Activated T-cell treated with anti-CD3 and anti-CD28 coated beads, Interleukin-2, amount 50 U/mL, for 1 hour (primary cell): Measurements from ENCODE around the gene CHMP6.

ENCODE experiments used
- DNase-seq: peaks from one replicate; pipeline ENCODE4 v3.0.0-alpha.2; 2020

CHMP6 gene

GRCh38 chr17:80971704-80972304 lies 19.8 kb upstream of the CHMP6 start:
- no peak for DNase-seq

GRCh38 chr17:80976701-80977100 lies 14.9 kb upstream of the CHMP6 start:
- DNase-seq, result no peak

- DNase-seq, result no peak
Measured at GRCh38 chr17:80977172-80977571, 14.5 kb upstream of the CHMP6 start.

GRCh38 chr17:80978499-80979497 lies 12.8 kb upstream of the CHMP6 start:
- DNase-seq, result no peak

GRCh38 chr17:80979547-80980378 lies 11.9 kb upstream of the CHMP6 start:
- no peak for DNase-seq

GRCh38 chr17:80980397-80981061 lies 11.1 kb upstream of the CHMP6 start:
- no peak for DNase-seq

GRCh38 chr17:80981062-80981902 lies 10.4 kb upstream of the CHMP6 start:
- peak; percentile 67 for DNase-seq

- no peak for DNase-seq
Measured at GRCh38 chr17:80981929-80982425, 9.7 kb upstream of the CHMP6 start.

GRCh38 chr17:80982426-80982974 lies 9.1 kb upstream of the CHMP6 start:
- DNase-seq, result no peak

- no peak for DNase-seq
Measured at GRCh38 chr17:80983545-80983944, 8.1 kb upstream of the CHMP6 start.

GRCh38 chr17:80984749-80985148 lies 6.9 kb upstream of the CHMP6 start:
- no peak for DNase-seq

- no peak for DNase-seq
Measured at GRCh38 chr17:80986046-80986445, 5.6 kb upstream of the CHMP6 start.

- no peak for DNase-seq
Measured at GRCh38 chr17:80986816-80987475, 4.7 kb upstream of the CHMP6 start.

GRCh38 chr17:80987941-80988461 lies 3.6 kb upstream of the CHMP6 start:
- no peak for DNase-seq

GRCh38 chr17:80989586-80989913 lies 2.1 kb upstream of the CHMP6 start:
- no peak for DNase-seq

GRCh38 chr17:80990921-80991644 lies 558 bp upstream of the CHMP6 start:
- DNase-seq, result no peak

- peak; percentile 38 for DNase-seq
Measured at GRCh38 chr17:80992077-80992947, 671 bp downstream of the CHMP6 start.

GRCh38 chr17:80992948-80993624 lies 1.4 kb downstream of the CHMP6 start:
- DNase-seq, result no peak
